ENCODE results near the gene MAPK6.

GRCh38 chr15:52099651-52100272, 80.7 kb downstream of the MAPK6 start:
- TF ChIP-seq FOS (IDR thresholded peaks at IDR 0.05; ENCODE audit: borderline replicate concordance, extremely low read depth, insufficient read length): no peak
- TF ChIP-seq HDAC2 (IDR thresholded peaks at IDR 0.05): no peak
- TF ChIP-seq, protein P1, sequence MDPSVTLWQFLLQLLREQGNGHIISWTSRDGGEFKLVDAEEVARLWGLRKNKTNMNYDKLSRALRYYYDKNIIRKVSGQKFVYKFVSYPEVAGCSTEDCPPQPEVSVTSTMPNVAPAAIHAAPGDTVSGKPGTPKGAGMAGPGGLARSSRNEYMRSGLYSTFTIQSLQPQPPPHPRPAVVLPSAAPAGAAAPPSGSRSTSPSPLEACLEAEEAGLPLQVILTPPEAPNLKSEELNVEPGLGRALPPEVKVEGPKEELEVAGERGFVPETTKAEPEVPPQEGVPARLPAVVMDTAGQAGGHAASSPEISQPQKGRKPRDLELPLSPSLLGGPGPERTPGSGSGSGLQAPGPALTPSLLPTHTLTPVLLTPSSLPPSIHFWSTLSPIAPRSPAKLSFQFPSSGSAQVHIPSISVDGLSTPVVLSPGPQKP (IDR thresholded peaks at IDR 0.05; ENCODE audit: low read depth, low read length): no peak
- TF ChIP-seq RAD21 (IDR thresholded peaks at IDR 0.05; ENCODE audit: insufficient read depth, low read depth, low read length): no peak
- TF ChIP-seq, protein P2, sequence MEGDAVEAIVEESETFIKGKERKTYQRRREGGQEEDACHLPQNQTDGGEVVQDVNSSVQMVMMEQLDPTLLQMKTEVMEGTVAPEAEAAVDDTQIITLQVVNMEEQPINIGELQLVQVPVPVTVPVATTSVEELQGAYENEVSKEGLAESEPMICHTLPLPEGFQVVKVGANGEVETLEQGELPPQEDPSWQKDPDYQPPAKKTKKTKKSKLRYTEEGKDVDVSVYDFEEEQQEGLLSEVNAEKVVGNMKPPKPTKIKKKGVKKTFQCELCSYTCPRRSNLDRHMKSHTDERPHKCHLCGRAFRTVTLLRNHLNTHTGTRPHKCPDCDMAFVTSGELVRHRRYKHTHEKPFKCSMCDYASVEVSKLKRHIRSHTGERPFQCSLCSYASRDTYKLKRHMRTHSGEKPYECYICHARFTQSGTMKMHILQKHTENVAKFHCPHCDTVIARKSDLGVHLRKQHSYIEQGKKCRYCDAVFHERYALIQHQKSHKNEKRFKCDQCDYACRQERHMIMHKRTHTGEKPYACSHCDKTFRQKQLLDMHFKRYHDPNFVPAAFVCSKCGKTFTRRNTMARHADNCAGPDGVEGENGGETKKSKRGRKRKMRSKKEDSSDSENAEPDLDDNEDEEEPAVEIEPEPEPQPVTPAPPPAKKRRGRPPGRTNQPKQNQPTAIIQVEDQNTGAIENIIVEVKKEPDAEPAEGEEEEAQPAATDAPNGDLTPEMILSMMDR (IDR thresholded peaks at IDR 0.05 in 2 of 3, conservative IDR thresholded peaks at IDR 0.05 in 1 of 3; ENCODE audit: control insufficient read depth in 2 of 3, extremely low read depth in 1 of 3, insufficient read depth in 1 of 3, low read depth in 3 of 3, low read length in 3 of 3): no peak
- TF ChIP-seq NFYB (IDR thresholded peaks at IDR 0.05; ENCODE audit: insufficient read depth, low read depth, low read length): no peak
- TF ChIP-seq SMAD5 (IDR thresholded peaks at IDR 0.05; ENCODE audit: low read depth): no peak
- TF ChIP-seq MTA2 (IDR thresholded peaks at IDR 0.05; ENCODE audit: low read depth): no peak
- TF ChIP-seq POLR2AphosphoS5 (IDR thresholded peaks at IDR 0.05; ENCODE audit: low read length): no peak
- no peak for TF ChIP-seq ZBTB33 (IDR thresholded peaks at IDR 0.05)
- TF ChIP-seq SP1 (IDR thresholded peaks at IDR 0.05; ENCODE audit: low read depth, low read length): no peak
- TF ChIP-seq EP300 (IDR thresholded peaks at IDR 0.05; ENCODE audit: borderline replicate concordance in 1 of 2, control insufficient read depth in 1 of 2, low read depth in 2 of 2, low read length in 2 of 2): no peak

Data from GM12878 (cell line).